Colonic mucosa (tissue), 4 donors: ENCODE data around the gene CYP27B1. TPM values are rescaled to one million over a fixed set of nuclear protein-coding genes. Genes with fewer than 3 reads are reported as not detected.

Experiments
- DNase-seq: peaks from one replicate; pipeline ENCODE4 v3.0.0-alpha.2; 2020
- H3K27ac ChIP-seq: fragments of 200-600 bp; one replicate; pipeline ENCODE4 v1.8.0; 2021
- H3K27me3 ChIP-seq: fragments of 200-600 bp; one replicate; pipeline ENCODE4 v1.8.0; 2021
- H3K36me3 ChIP-seq: fragments of 200-600 bp; one replicate; pipeline ENCODE4 v1.8.0; 2021
- H3K4me1 ChIP-seq: fragments of 200-600 bp; one replicate; pipeline ENCODE4 v1.8.0; 2021; ENCODE audit warnings: mild to moderate bottlenecking
- H3K4me3 ChIP-seq: fragments of 200-600 bp; one replicate; pipeline ENCODE4 v1.8.0; 2021
- H3K9ac ChIP-seq, 2 donors: one replicate each; pipeline ENCODE4 v1.7.0; 2013; ENCODE audit warnings: control low read depth in 2 of 2, low read depth in 2 of 2, low read length in 2 of 2
- H3K9me3 ChIP-seq: fragments of 200-600 bp; one replicate; pipeline ENCODE4 v1.8.0; 2021
- CTCF ChIP-seq: fragments of 200-600 bp; IDR thresholded peaks from one replicate; pipeline ENCODE4 v1.8.0; 2022; ENCODE audit warnings: antibody characterized with exemption, mild to moderate bottlenecking
- intact Hi-C: fragments of 100-400 bp; cut with DNase I; formaldehyde crosslinking; loops from one replicate; pipeline ENCODE4 v1.14.1; 2022
- total RNA-seq, 2 donors: library from RNA; stranded (reverse); fragmentation: NEBNext Ultra II Directional in 1 of 2; extraction: Animal tissue kit (Norgen Biotek cat#: 25700) in 1 of 2; gene quantifications; one replicate each; pipeline ENCODE4 v1.2.1, GENCODE V29; 2021
- donor health status: healthy.
- donor health status: DM: no; HTN: no; CAD: no.
- donor health status: DM: no; HTN: no; CAD: no.

CYP27B1 gene
- total RNA-seq, 2 donors from 2014 or later, result 0.80 to 1.6 TPM

GRCh38 chr12:57730336-57731067, 36.4 kb downstream of the CYP27B1 start:
- H3K9ac ChIP-seq, result no peak overlapping the region
- peaks cover 9% of the 10 kb centered on the region for H3K27me3 ChIP-seq
- no peaks in the 10 kb centered on the region for H3K4me1 ChIP-seq
- H3K27ac ChIP-seq, result no peak overlapping the region
- H3K36me3 ChIP-seq, result no peaks in the 10 kb centered on the region
- H3K4me3 ChIP-seq, result no peak overlapping the region
- intact Hi-C loops, result no loop called here
- H3K9me3 ChIP-seq, result no peaks in the 10 kb centered on the region
- DNase-seq, result no peak
- no peak for TF ChIP-seq CTCF

GRCh38 chr12:57729321-57729844, 37.5 kb downstream of the CYP27B1 start:
- no peaks in the 10 kb centered on the region for H3K4me1 ChIP-seq
- H3K4me3 ChIP-seq, result no peak overlapping the region
- no peaks in the 10 kb centered on the region for H3K36me3 ChIP-seq
- no peak overlapping the region for H3K27ac ChIP-seq
- H3K9ac ChIP-seq, result no peak overlapping the region
- no peak for TF ChIP-seq CTCF
- no peaks in the 10 kb centered on the region for H3K9me3 ChIP-seq
- no peak for DNase-seq
- peaks cover 6% of the 10 kb centered on the region for H3K27me3 ChIP-seq
- intact Hi-C loops, result no loop called here

GRCh38 chr12:57727758-57728395, 39.0 kb downstream of the CYP27B1 start:
- H3K9ac ChIP-seq, result peak overlapping the region in 1 of 2 donors; percentile 12
- H3K4me3 ChIP-seq, result no peak overlapping the region

GRCh38 chr12:57726884-57727757, 39.8 kb downstream of the CYP27B1 start:
- Histone ChIP-seq H3K36me3 (no peaks in the 10 kb centered on the region), H3K9me3 (no peaks in the 10 kb centered on the region), H3K4me1 (no peaks in the 10 kb centered on the region), H3K27me3 (peaks cover 6% of the 10 kb centered on the region), H3K9ac (peak overlapping the region; percentile 46 to 72), H3K27ac (peak overlapping the region; percentile 24), H3K4me3 (peak overlapping the region; percentile 48)
- DNase-seq, result peak; percentile 34
- intact Hi-C loops, result no loop called here
- TF ChIP-seq CTCF, result no peak

More at GRCh38 chr12:57727758-57728395, 39.0 kb downstream of the CYP27B1 start:
- intact Hi-C loops, result no loop called here
- DNase-seq, result peak; percentile 17
- H3K4me1 ChIP-seq, result no peaks in the 10 kb centered on the region
- no peak for TF ChIP-seq CTCF
- no peaks in the 10 kb centered on the region for H3K9me3 ChIP-seq
- peaks cover 6% of the 10 kb centered on the region for H3K27me3 ChIP-seq
- no peak overlapping the region for H3K27ac ChIP-seq
- no peaks in the 10 kb centered on the region for H3K36me3 ChIP-seq
